Measurements from ENCODE around the gene CELSR3.

Gene CELSR3

GRCh38 chr3:48685603-48686511 is 23.2 kb upstream of the CELSR3 start, which contains the start of gene NCKIPSD:
Gene NCKIPSD (minus strand): TSS chr3:48685915. CDS start chr3:48685807, 108 bp downstream.
- DNase-seq, result peak; percentile 37

- DNase-seq, result no peak
These were observed 22.6 kb upstream of the CELSR3 start for GRCh38 chr3:48685293-48685602.

DNA sequence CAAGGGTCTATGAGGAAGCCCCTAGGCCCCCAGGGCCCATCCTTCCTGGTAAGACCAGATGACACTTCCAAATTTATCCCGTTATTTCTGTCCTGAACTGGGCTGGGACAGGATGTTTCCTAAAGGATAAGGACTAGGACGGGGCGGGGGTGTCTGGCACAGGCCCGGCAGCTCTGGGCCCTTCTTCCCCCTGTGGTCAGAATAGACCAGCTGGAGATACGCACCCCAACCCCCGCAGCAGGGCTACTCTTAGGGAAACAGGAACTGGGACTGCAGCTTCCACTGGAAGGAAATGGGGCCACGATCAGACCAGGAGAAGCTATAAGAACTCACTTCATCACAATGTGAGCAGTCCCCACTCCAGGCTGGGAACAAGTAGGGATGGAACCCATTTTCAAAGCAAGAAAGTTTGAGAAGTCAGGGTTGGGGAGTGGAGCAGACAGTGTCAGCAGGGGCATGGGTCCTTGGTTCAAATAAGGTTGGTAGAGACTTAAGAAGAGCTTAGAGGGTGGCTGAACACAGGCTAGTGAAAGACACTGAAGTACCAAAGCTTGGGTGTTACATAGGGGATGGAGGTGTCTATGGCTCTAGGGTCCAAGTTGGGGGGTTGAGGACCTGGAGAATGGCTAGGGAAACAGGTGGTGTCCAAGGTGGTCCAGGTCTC is 21.9 kb upstream of the CELSR3 start:
- no peak for DNase-seq

DNA sequence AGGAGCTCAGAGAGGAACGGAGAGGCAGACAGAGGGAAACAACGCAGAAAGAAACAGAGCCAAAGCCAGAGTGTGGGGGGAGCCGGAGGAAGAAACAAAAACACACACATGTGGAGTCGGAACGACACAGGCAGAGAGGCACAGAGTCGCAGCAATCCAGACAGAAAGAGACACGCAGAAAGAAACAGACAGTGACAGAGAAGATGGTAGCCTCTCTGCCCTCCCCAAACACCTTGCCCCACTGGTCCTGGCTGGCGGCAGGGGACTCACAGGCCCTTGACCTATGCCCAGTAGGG is 21.3 kb upstream of the CELSR3 start:
- no peak for DNase-seq

GRCh38 chr3:48682786-48683185 is 20.1 kb upstream of the CELSR3 start:
- DNase-seq, result no peak

GRCh38 chr3:48681974-48682610 is 19.4 kb upstream of the CELSR3 start:
- no peak for DNase-seq

- no peak for DNase-seq
These were observed 18.8 kb upstream of the CELSR3 start for GRCh38 chr3:48681541-48681880.

DNA sequence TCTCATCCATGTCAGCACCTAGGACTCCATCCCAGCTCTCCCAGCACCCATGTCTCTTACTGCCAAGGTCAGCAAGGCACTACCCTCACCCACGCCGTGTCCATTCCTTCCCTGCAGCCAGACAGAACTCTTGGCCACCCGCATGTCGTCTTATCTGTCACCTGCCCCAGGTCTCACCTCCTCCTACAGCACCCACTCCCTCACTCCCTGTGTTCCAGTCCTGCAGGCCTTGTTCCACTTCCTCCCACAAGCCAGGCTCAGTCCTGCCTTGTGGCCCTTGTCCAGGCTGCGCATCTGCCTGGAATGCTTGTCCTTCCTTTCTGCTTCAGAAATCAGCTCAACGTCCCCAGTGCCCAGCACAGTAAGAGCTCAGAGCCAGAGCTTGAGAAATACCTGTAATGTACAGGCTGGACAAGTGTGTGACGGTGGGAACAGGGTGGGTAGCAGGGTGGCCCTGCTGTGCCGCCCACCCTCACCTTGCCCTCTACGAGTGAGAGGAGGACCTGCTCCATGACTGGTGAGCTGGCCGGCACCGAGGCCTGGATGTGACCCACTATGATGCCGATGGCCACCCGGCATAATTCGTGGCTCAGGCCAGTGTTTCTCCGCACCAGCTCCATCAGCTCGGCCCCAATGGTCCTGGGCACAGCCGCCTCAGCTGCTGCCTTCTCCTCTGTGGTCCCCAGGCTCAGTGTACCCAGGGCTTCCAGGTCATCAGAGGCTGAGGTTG is 18.3 kb upstream of the CELSR3 start:
- DNase-seq, result no peak

DNA sequence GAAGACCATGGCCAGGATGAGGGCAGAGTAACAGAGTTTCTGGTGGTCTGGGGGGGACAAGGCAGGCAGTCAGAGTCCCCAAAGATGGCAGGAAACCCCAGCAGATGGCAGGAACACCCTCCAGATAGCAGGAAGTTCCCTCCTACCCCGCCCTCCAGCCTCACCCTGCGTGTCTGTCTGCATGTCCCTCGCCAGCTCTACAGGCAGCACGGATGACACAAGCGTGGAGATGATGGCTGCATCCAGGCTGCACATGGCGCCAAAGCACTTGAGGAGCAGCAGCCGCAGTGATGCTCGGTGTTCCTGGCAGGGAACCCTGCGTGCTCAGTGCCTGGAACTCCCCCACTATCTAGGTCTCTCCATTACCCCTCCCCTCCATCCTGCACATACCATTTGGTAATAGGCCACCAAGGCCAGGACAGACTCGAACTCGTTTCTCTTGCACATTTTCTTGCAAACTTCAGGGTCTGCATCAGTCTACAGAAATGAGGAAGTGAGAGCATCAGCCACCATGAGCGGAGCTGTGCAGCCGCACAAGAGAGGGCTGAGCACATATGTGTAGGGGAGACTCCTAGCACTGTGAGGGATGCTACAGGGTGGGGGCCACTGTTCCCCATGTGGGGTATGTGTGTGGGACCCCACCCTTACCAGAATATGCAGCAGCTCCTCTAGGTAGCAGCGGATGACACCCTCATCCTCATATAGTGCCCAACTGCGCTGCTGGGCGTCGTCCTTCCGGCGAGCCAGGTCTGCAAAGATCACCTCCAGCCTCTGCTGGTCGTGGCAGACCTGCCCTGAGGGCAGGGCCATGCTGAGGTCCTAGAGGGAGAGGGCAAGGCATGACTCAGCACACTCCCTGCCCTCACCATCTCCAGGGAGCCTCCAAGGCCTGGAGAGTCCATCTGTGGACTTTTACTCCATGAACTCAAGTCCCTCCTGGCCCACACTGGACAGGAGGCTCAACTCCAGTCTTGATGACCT is 17.0 kb upstream of the CELSR3 start:
- no peak for DNase-seq

DNA sequence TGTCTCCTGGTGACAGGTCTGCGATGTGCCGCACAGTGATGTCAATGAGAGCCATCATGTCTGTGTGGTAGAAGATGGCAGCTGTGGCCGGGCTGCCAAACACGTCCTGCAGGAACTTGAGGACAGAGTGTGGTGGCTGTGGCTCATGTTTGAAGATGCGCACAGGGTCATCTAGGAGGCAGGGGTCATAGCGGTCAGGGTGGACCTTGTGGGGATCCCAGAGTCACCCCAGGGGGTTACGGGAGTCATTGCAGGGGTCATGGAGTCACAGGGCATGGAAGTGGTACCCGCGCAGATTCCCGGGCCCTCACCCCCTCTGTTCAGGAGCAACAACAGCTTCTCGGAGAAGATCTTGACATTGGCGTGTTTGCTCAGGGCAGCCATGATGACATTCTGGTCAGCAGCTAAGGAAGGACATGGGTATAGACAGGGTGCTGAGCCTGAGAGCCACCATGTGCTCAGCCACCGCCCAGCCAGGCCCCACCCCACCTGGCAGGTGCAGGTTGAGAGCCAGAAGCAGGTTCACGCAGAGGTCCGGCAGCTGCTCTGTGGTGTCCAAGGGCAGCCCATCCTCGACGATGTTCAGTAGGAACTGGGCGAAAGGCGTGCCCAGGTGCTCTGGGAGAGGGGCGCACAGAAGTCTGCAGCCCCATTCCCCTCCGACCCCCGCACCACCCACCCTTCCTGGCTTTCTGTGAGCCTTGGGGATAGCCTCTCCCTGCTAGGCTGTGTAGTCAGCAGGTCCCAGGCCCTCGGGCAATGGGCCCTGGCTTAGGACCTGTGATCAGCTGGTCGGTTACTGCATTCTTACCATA is 16.1 kb upstream of the CELSR3 start:
- no peak for DNase-seq

- no peak for DNase-seq
These were observed 15.4 kb upstream of the CELSR3 start for GRCh38 chr3:48678056-48678455.

DNA sequence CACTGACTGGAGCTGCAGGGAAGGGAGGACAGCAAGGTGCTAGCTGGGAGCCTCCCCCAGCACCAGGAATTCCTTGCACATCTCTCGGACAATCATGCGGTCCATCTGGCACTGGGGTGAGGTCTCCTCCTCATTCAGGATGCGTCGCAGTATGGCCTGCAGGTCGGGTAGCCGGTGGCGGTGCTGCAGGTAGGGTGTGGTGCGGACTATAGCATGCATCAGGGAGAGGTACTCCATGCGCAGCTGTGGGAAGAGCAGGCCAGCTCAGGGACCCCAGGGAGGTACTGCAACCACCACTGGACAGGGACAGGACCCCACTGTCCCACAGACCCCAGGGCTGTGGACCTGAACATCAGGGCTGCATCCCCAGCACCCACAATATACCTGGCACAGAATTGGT is 11.8 kb upstream of the CELSR3 start:
- no peak for DNase-seq

- no peak for DNase-seq
These were observed 9.8 kb upstream of the CELSR3 start for GRCh38 chr3:48672522-48672921.

DNA sequence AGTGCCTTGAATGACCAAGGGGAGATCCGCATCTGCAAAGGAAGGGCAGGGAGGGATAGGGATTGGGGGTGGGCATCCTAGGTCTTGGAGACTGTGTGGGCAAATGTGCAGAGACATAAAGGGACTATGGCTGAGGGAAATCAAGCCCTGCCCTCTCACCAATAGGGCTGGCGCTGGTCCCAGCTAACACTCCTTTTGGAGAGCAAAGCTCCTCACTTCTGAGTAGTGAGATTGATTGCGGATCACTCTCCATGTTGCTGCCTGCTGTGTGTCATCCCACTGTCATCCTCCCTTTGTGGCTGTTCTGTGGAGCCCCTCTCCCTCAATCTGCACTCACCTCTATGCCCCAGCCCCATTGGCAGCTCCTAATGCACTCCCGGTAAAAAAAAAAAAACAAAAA is 2.2 kb upstream of the CELSR3 start:
- DNase-seq, result no peak

DNA sequence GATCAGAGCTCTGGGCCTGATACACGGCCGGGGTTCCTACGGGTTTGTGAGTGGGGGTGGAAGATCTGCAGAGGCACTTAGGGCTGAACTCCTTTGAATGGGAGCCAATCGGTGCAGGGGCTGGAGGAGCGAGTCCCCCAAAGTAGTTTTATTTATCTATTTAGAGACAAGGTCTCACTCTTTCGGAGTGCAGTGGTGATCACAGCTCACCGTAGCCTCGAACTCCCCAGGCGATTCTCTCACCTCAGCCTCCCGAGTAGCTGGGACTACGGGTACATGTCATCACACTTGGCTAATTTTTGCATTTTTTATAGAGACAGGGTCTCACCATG is 1.6 kb upstream of the CELSR3 start:
- DNase-seq, result no peak

DNA sequence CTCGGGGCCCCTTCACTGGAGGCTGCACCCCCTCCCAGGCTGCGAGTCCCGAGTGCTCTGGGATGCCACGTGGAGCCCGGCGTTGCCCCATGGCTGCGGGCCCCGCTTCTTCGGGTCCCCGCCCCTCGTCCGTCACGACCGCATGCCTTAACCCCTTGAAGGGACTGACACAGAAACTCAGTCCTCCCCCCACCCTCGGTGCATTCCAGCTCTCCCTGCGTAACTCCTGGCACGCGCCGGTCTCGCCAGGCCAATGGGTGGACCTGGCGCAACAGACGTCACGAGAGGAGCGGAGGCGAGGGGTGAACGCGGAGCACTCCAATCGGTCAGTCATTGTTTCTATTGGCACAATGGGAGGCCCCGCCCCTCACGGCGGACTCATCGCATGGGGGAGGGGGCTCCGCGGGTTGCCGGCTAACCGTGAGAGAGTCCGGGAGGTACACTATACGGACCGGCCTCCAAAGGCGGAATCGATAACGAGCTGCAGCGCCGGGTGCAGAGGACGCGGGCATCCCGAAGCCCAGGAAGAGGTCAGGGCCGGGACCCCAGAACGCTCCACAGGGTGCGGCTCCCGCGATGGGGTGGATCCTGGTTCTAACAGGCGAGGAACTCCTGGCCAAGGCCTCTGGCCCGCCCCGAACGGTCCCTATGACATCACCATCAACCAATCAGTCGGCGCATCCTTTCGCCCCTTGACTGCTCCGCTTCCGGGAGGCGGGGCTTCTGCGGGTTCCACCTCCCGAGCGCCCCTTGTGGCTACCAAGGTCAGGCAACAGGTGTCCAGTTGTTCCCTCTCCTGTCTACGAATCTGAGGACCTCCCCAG is 1.0 kb upstream of the CELSR3 start:
- peak; percentile 82 for DNase-seq

- DNase-seq, result no peak
These were observed 437 bp downstream of the CELSR3 start for GRCh38 chr3:48662145-48662752.

DNA sequence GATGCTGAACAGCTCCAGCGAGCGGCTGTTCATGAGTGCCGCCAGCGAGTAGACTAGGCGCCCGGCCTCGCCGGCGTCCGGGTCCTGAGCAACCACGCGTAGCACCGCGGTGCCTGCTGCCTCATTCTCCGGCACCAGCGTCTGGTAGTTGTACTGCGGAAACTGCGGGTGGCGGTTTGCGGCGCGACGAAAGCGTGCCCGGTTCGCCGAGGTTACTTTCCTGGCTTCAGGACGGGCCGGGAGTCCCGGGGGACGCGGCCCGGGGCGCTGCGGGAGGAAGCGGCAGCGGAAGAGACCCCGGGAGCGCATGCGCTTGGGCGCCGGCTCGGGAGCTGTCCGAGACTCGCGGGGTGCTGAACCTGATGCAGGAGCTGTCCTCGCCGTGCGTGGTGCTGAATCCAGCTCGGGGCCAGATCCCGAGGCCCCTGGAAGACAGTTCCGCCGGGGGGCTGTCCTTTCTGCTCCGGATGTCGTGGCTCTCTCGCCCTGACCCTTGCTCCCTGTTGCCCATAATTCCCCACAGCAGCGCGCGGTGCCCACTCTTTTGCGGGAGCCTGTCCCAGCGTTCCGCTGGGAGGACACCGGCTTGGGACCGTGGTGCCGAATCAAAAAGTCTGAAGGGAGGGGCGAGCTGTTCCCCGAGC is 1.1 kb downstream of the CELSR3 start:
- DNase-seq, result no peak

GRCh38 chr3:48660800-48661400 is 1.8 kb downstream of the CELSR3 start:
- DNase-seq, result no peak
